Choroid plexus epithelial cell (primary cell): ENCODE measurements around the gene PRKD3.
A peak's percentile ranks its signal among the peaks of the same experiment; 100 is the strongest.

Experiments used
- DNase-seq: peaks from one replicate; pipeline ENCODE4 v3.0.0-alpha.2; 2010; ENCODE audit warnings: low read depth
- H3K4me3 ChIP-seq: 2 replicates; pipeline ENCODE4 v1.5.1; 2011; ENCODE audit warnings: low read depth, mild to moderate bottlenecking, control low read depth, low read length, moderate library complexity
- TF ChIP-seq, protein P1 (sequence below): conservative IDR thresholded peaks from 2 replicates; pipeline ENCODE4 v1.5.1; 2011; ENCODE audit warnings: low read depth, mild to moderate bottlenecking, control low read depth, inconsistent platforms, low read length, moderate library complexity

Gene PRKD3

DNA sequence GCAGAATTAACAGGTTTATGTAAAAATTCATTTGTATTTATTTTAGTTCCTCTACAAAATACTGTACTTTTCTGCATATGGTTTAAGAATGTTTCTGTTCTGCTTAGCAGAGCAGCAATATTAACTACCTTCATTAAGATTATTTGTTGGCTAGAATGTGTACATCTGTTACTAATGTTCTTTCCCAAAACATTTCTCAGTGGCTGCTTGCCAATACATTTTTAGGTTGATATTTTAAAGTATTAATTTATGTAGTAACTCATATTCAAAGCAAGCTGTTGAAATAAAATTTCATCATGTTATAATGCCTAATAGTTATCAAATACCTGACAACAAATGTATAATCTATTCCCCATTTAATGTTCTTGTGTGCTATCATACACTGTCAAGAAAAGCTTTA lies 40.3 kb downstream of the PRKD3 start:
- DNase-seq = peak; percentile 70
- TF ChIP-seq, protein P1, sequence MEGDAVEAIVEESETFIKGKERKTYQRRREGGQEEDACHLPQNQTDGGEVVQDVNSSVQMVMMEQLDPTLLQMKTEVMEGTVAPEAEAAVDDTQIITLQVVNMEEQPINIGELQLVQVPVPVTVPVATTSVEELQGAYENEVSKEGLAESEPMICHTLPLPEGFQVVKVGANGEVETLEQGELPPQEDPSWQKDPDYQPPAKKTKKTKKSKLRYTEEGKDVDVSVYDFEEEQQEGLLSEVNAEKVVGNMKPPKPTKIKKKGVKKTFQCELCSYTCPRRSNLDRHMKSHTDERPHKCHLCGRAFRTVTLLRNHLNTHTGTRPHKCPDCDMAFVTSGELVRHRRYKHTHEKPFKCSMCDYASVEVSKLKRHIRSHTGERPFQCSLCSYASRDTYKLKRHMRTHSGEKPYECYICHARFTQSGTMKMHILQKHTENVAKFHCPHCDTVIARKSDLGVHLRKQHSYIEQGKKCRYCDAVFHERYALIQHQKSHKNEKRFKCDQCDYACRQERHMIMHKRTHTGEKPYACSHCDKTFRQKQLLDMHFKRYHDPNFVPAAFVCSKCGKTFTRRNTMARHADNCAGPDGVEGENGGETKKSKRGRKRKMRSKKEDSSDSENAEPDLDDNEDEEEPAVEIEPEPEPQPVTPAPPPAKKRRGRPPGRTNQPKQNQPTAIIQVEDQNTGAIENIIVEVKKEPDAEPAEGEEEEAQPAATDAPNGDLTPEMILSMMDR = no peak
- H3K4me3 ChIP-seq = no peak overlapping the region

GRCh38 chr2:37283207-37283606 lies 41.4 kb downstream of the PRKD3 start:
- DNase-seq = peak; percentile 87
- TF ChIP-seq, protein P1 = no peak
- no peak overlapping the region for H3K4me3 ChIP-seq

DNA sequence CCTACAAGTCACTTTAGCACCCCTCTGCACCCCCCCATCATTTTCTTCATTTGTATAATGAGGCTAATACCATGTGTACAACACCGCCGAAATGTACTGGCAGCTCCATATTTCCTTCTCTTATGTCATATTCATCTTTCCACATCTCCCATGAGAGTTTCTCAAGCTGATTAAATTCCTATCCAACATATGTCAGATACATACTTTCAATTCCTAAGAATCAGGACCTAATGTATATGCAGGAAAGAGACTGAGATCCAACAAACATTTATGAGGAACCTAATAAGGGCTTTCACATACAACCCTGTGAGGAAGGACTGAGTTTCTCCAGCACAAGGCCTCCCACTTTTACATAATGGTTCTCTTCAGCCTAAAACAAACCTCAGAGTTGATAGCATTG lies 41.9 kb downstream of the PRKD3 start:
- no peak overlapping the region for H3K4me3 ChIP-seq
- TF ChIP-seq, protein P1 = no peak

DNA sequence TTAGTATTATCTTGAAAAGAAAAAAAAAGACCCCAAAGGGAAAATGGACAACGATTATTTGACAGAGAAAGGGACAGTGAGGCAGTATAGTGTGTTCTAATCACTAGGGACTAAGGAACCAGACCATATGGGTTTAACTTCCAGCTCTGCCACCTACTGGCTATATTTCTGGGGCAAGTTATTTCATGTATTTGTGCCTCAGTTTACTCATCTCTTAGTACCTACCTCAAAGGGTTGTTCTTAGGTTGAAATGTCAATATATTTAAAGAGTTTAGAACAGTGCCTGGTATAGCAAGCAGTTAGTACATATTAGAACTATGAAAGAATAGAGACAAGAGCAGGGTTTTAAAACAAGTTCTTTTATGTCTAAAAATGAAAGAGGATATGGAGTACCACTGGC lies 42.7 kb downstream of the PRKD3 start:
- DNase-seq = no peak
- no peak overlapping the region for H3K4me3 ChIP-seq
- TF ChIP-seq, protein P1 = no peak

More for the DNA sequence above, 41.9 kb downstream of the PRKD3 start:
- DNase-seq = peak; percentile 80

DNA sequence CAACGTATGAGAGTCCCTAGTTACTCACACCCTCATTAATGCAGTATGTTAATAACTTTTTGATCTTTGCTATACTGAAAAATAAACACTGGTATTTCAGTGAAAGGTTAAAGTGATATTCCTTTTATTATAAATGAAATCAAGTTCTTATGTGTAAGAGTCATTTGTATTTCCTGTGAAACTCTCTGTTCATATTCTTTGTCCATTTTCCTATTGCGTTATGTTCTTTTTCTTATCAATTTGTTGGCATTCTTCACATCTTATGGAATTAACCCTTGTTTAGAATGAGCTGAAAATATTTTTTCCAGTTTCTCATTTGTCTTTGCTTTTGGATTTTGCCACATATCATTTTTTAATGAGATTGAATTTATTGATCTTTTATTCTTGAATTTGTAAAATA lies 48.3 kb downstream of the PRKD3 start:
- H3K4me3 ChIP-seq = no peak overlapping the region
- DNase-seq = peak; percentile 31
- TF ChIP-seq, protein P1 = no peak
